ENCODE data around the gene YWHAE. TPM values are rescaled to one million over a fixed set of nuclear protein-coding genes. Genes with fewer than 3 reads are reported as not detected.

YWHAE gene
- total RNA-seq, 1 experiment from 2014 or later: 1,033 TPM

DNA sequence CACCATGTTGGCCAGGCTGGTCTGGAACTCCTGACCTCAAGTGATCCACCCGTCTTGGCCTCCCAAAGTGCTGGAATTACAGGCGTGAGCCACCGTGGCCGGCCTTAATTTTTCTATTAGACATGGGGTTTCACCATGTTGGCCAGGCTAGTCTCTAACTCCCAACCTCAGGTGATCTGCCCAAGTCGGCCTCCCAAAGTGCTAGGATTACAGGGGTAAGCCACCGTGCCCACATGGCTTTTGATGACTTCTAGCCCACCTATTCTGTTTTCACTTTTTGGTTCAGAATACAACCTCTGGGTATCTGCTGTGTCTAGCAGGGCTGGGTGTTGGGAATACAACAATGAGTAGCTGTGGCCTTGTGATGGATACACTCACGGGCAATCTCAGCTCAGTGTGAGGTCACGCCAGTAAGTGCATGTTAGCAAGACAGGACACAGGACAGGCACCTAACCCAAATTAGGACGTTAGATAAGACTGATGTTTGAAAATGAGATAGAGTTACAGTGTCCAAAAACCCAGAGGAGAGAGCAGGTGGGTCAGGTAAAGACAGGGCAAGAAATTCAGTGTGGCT, 14.1 kb upstream of the YWHAE start (continued):
- TF ChIP-seq, protein P1, sequence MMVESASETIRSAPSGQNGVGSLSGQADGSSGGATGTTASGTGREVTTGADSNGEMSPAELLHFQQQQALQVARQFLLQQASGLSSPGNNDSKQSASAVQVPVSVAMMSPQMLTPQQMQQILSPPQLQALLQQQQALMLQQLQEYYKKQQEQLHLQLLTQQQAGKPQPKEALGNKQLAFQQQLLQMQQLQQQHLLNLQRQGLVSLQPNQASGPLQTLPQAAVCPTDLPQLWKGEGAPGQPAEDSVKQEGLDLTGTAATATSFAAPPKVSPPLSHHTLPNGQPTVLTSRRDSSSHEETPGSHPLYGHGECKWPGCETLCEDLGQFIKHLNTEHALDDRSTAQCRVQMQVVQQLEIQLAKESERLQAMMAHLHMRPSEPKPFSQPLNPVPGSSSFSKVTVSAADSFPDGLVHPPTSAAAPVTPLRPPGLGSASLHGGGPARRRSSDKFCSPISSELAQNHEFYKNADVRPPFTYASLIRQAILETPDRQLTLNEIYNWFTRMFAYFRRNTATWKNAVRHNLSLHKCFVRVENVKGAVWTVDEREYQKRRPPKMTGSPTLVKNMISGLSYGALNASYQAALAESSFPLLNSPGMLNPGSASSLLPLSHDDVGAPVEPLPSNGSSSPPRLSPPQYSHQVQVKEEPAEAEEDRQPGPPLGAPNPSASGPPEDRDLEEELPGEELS (CRISPR knock-in tag; IDR thresholded peaks at IDR 0.05): no peak
- TF ChIP-seq, protein P2, sequence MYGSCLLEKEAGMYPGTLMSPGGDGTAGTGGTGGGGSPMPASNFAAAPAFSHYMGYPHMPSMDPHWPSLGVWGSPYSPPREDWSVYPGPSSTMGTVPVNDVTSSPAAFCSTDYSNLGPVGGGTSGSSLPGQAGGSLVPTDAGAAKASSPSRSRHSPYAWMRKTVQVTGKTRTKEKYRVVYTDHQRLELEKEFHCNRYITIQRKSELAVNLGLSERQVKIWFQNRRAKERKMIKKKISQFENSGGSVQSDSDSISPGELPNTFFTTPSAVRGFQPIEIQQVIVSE (CRISPR knock-in tag; IDR thresholded peaks at IDR 0.05; ENCODE audit: borderline replicate concordance): no peak
- TF ChIP-seq ETV6 (CRISPR knock-in tag; IDR thresholded peaks at IDR 0.05) (no peak), ZNF138 (CRISPR knock-in tag; conservative IDR thresholded peaks at IDR 0.05) (no peak), GTF2I (CRISPR knock-in tag; conservative IDR thresholded peaks at IDR 0.05) (no peak), TP53 (CRISPR knock-in tag; IDR thresholded peaks at IDR 0.05) (no peak), CREM (CRISPR knock-in tag; IDR thresholded peaks at IDR 0.05) (no peak)
- TF ChIP-seq, protein P3, sequence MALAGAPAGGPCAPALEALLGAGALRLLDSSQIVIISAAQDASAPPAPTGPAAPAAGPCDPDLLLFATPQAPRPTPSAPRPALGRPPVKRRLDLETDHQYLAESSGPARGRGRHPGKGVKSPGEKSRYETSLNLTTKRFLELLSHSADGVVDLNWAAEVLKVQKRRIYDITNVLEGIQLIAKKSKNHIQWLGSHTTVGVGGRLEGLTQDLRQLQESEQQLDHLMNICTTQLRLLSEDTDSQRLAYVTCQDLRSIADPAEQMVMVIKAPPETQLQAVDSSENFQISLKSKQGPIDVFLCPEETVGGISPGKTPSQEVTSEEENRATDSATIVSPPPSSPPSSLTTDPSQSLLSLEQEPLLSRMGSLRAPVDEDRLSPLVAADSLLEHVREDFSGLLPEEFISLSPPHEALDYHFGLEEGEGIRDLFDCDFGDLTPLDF (CRISPR knock-in tag; IDR thresholded peaks at IDR 0.05): no peak
- TF ChIP-seq, protein P4, sequence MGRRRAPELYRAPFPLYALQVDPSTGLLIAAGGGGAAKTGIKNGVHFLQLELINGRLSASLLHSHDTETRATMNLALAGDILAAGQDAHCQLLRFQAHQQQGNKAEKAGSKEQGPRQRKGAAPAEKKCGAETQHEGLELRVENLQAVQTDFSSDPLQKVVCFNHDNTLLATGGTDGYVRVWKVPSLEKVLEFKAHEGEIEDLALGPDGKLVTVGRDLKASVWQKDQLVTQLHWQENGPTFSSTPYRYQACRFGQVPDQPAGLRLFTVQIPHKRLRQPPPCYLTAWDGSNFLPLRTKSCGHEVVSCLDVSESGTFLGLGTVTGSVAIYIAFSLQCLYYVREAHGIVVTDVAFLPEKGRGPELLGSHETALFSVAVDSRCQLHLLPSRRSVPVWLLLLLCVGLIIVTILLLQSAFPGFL (CRISPR knock-in tag; IDR thresholded peaks at IDR 0.05; ENCODE audit: borderline replicate concordance): no peak

DNA sequence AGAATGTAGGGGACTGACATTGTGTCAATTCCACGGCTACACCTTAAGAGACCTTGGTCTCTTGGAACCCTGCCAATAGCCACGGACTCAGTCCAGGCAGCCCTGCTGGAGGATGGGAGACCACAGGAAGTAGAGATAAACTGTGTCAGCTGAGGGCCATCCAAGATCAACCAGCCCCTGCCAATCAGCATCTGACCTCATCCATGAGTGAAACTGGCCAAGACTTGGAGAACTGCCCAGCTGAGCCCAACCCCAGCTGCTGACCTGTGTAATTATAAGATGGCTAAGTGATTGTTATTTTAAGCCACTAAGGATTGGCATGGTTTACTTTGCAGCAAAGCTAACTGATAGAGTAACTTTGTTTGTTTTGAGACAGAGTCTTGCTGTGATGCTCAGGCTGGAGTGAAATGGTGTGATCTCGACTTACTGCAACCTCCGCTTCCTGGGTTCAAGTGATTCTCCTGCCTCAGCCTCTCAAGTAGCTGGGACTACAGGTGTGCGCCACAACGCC, 13.3 kb upstream of the YWHAE start:
- H3K27ac Mint-ChIP-seq: no peak overlapping the region
- H3K4me1 Mint-ChIP-seq: no peaks in the 10 kb centered on the region
- ChIA-PET CTCF (interaction anchor here (1.4 to 2.6 kb wide), 2 partner anchors 48 to 102 kb away, joined by 5 to 10 read pairs; no protein-coding TSS in a partner anchor), POLR2A (no interaction called here)
- DNase-seq (ENCODE audit: low spot score) (no peak), ATAC-seq (peak; percentile 28)
- TF ChIP-seq HMGA2 (CRISPR knock-in tag; IDR thresholded peaks at IDR 0.05) (no peak), CREM (CRISPR knock-in tag; IDR thresholded peaks at IDR 0.05) (no peak), ETV6 (CRISPR knock-in tag; IDR thresholded peaks at IDR 0.05) (no peak), GABPB1 (CRISPR knock-in tag; IDR thresholded peaks at IDR 0.05) (no peak), NFATC4 (CRISPR knock-in tag; IDR thresholded peaks at IDR 0.05) (no peak), ELF4 (CRISPR knock-in tag; IDR thresholded peaks at IDR 0.05; ENCODE audit: low read depth) (no peak), EMX1 (CRISPR knock-in tag; IDR thresholded peaks at IDR 0.05) (no peak), ZNF232 (CRISPR knock-in tag; IDR thresholded peaks at IDR 0.05) (no peak), SMAD4 (CRISPR knock-in tag; IDR thresholded peaks at IDR 0.05) (no peak), GRHL2 (CRISPR knock-in tag; IDR thresholded peaks at IDR 0.05; ENCODE audit: insufficient replicate concordance, severe bottlenecking) (no peak), ZNF671 (CRISPR knock-in tag; IDR thresholded peaks at IDR 0.05) (no peak), NFE2L1 (CRISPR knock-in tag; IDR thresholded peaks at IDR 0.05) (no peak), JUN (CRISPR knock-in tag; IDR thresholded peaks at IDR 0.05) (no peak)
- TF ChIP-seq, protein P5, sequence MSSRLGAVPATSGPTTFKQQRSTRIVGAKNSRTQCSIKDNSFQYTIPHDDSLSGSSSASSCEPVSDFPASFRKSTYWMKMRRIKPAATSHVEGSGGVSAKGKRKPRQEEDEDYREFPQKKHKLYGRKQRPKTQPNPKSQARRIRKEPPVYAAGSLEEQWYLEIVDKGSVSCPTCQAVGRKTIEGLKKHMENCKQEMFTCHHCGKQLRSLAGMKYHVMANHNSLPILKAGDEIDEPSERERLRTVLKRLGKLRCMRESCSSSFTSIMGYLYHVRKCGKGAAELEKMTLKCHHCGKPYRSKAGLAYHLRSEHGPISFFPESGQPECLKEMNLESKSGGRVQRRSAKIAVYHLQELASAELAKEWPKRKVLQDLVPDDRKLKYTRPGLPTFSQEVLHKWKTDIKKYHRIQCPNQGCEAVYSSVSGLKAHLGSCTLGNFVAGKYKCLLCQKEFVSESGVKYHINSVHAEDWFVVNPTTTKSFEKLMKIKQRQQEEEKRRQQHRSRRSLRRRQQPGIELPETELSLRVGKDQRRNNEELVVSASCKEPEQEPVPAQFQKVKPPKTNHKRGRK (CRISPR knock-in tag; IDR thresholded peaks at IDR 0.05; ENCODE audit: borderline replicate concordance): no peak
- TF ChIP-seq, protein P6, sequence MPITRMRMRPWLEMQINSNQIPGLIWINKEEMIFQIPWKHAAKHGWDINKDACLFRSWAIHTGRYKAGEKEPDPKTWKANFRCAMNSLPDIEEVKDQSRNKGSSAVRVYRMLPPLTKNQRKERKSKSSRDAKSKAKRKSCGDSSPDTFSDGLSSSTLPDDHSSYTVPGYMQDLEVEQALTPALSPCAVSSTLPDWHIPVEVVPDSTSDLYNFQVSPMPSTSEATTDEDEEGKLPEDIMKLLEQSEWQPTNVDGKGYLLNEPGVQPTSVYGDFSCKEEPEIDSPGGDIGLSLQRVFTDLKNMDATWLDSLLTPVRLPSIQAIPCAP (CRISPR knock-in tag; IDR thresholded peaks at IDR 0.05): no peak
- TF ChIP-seq, protein P7, sequence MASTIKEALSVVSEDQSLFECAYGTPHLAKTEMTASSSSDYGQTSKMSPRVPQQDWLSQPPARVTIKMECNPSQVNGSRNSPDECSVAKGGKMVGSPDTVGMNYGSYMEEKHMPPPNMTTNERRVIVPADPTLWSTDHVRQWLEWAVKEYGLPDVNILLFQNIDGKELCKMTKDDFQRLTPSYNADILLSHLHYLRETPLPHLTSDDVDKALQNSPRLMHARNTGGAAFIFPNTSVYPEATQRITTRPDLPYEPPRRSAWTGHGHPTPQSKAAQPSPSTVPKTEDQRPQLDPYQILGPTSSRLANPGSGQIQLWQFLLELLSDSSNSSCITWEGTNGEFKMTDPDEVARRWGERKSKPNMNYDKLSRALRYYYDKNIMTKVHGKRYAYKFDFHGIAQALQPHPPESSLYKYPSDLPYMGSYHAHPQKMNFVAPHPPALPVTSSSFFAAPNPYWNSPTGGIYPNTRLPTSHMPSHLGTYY (CRISPR knock-in tag; IDR thresholded peaks at IDR 0.05): no peak
- TF ChIP-seq, protein P4 (CRISPR knock-in tag; IDR thresholded peaks at IDR 0.05; ENCODE audit: borderline replicate concordance): no peak
- TF ChIP-seq, protein P2 (CRISPR knock-in tag; IDR thresholded peaks at IDR 0.05; ENCODE audit: borderline replicate concordance): no peak
- no peak overlapping the region for H3K4me3 Mint-ChIP-seq
- no peaks in the 10 kb centered on the region for H3K9me3 Mint-ChIP-seq
- H3K36me3 Mint-ChIP-seq: no peaks in the 10 kb centered on the region
- H3K27me3 Mint-ChIP-seq (ENCODE audit: low read depth): no peaks in the 10 kb centered on the region; the same call in 1 of the 2 replicates

All from WTC11 (cell line).